Gastrocnemius medialis (tissue), 4 donors: ENCODE measurements around the gene CTNNBL1.

ENCODE experiments used
- POLR2A ChIP-seq, 2 donors: fragments of 450-650 bp; IDR thresholded peaks; one replicate each; pipeline ENCODE4 v1.6.1; 2017; ENCODE audit warnings: antibody characterized with exemption in 2 of 2, mild to moderate bottlenecking in 2 of 2, moderate library complexity in 2 of 2
- TF ChIP-seq, protein P1 (sequence below), 5 experiments: fragments of 450-650 bp in 3 of 5; fragments of 200-600 bp in 2 of 5; sonication (generic) in 2 of 5; IDR thresholded peaks in 4 of 5; conservative IDR thresholded peaks in 1 of 5; 1 replicate in 4 of 5; 2 replicates in 1 of 5; pipeline ENCODE4 v1.5.1; 2016 to 2019; ENCODE audit warnings: antibody characterized with exemption in 5 of 5, mild to moderate bottlenecking in 3 of 5, moderate library complexity in 3 of 5

DNA sequence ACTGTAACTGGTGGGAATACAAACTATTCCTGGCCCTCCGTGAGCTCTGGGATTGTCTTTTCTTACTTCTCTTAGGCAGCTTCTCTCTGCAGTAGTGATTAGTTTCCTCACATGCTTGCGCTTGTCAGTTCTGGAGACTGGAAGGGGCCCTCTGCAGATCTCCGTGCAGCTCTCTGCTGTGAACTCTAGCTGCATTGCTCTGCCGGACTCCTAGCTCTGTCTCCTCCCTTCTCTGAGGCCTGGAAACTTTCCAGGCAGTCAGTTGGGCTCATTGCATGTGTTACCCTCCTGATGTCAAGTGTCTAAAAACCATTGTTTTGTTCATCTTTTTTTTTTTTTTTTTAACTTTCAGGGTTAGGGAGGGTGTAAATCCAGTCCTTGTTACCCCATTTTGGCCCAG lies 102.3 kb downstream of the CTNNBL1 start:
- TF ChIP-seq, protein P1, sequence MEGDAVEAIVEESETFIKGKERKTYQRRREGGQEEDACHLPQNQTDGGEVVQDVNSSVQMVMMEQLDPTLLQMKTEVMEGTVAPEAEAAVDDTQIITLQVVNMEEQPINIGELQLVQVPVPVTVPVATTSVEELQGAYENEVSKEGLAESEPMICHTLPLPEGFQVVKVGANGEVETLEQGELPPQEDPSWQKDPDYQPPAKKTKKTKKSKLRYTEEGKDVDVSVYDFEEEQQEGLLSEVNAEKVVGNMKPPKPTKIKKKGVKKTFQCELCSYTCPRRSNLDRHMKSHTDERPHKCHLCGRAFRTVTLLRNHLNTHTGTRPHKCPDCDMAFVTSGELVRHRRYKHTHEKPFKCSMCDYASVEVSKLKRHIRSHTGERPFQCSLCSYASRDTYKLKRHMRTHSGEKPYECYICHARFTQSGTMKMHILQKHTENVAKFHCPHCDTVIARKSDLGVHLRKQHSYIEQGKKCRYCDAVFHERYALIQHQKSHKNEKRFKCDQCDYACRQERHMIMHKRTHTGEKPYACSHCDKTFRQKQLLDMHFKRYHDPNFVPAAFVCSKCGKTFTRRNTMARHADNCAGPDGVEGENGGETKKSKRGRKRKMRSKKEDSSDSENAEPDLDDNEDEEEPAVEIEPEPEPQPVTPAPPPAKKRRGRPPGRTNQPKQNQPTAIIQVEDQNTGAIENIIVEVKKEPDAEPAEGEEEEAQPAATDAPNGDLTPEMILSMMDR (IDR thresholded peaks at IDR 0.05 in 4 of 5, conservative IDR thresholded peaks at IDR 0.05 in 1 of 5) = no peak
- no peak for TF ChIP-seq POLR2A (IDR thresholded peaks at IDR 0.05)
